ENCODE results near the gene CINP. TPM values are rescaled to one million over a fixed set of nuclear protein-coding genes. Genes with fewer than 3 reads are reported as not detected.
A peak's percentile ranks its signal among the peaks of the same experiment; 100 is the strongest.

Gene CINP
- total RNA-seq, 1 experiment from 2014 or later: 54.6 TPM

DNA sequence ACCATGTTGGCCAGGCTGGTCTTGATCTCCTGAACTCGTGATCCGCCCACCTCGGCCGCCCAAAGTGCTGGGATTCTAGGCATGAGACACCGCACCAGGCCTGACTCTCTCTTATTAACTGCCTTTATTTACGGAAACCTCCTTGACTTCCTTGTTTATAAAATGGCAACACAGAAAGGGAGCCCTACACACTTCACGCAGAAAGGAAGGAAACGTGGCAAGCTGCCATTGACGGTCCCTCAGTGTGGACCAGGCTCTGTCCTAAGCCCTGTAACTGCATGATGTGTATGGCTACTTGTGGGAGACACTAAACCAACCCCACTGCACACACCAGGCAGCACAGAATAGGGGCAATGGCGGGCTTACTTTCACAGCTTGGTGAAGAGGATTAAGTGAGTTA is 11.7 kb downstream of the CINP start:
- no peaks in the 10 kb centered on the region for H3K9me2 ChIP-seq (ENCODE audit: insufficient read depth)
- H4K20me1 ChIP-seq (ENCODE audit: insufficient read depth): no peaks in the 10 kb centered on the region
- no peaks in the 10 kb centered on the region for H3K9me3 ChIP-seq (ENCODE audit: insufficient read depth, low read depth)
- no peaks in the 10 kb centered on the region for H3K27me3 ChIP-seq (ENCODE audit: insufficient read depth, low read depth)
- H2AFZ ChIP-seq: no peak overlapping the region
- H3F3A ChIP-seq (ENCODE audit: insufficient read depth, low read depth): no peaks in the 10 kb centered on the region
- peak in 1 of 2 experiments; percentile 10 for DNase-seq
- no TSS peak for BruUV-seq (replicated peaks)
- TF ChIP-seq, protein P1, sequence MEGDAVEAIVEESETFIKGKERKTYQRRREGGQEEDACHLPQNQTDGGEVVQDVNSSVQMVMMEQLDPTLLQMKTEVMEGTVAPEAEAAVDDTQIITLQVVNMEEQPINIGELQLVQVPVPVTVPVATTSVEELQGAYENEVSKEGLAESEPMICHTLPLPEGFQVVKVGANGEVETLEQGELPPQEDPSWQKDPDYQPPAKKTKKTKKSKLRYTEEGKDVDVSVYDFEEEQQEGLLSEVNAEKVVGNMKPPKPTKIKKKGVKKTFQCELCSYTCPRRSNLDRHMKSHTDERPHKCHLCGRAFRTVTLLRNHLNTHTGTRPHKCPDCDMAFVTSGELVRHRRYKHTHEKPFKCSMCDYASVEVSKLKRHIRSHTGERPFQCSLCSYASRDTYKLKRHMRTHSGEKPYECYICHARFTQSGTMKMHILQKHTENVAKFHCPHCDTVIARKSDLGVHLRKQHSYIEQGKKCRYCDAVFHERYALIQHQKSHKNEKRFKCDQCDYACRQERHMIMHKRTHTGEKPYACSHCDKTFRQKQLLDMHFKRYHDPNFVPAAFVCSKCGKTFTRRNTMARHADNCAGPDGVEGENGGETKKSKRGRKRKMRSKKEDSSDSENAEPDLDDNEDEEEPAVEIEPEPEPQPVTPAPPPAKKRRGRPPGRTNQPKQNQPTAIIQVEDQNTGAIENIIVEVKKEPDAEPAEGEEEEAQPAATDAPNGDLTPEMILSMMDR (conservative IDR thresholded peaks at IDR 0.05): no peak
- TF ChIP-seq EZH2 (IDR thresholded peaks at IDR 0.05; ENCODE audit: low read depth): no peak
- no peak overlapping the region for H3K27ac ChIP-seq
- H3K36me3 ChIP-seq (ENCODE audit: low read depth): peaks cover 41% of the 10 kb centered on the region
- no peaks in the 10 kb centered on the region for H3K4me1 ChIP-seq (replicated peaks; ENCODE audit: insufficient read depth)
- no peaks in the 10 kb centered on the region for H3K79me2 ChIP-seq (ENCODE audit: low read depth)
- no peak overlapping the region for H3K4me2 ChIP-seq
- ChIA-PET CTCF (no interaction called here), POLR2A (ENCODE audit: unreplicated experiment) (no interaction called here)
- H3K4me3 ChIP-seq: no peak overlapping the region
- intact Hi-C loops (cut with micrococcal nuclease; ENCODE audit: unreplicated experiment): no loop called here

- Histone ChIP-seq H3K79me2 (ENCODE audit: low read depth) (no peaks in the 10 kb centered on the region), H3K27me3 (ENCODE audit: insufficient read depth, low read depth) (no peaks in the 10 kb centered on the region), H3K4me3 (no peak overlapping the region), H3K4me2 (no peak overlapping the region), H3K9me3 (ENCODE audit: insufficient read depth, low read depth) (no peaks in the 10 kb centered on the region), H3K27ac (no peak overlapping the region), H3K9me2 (ENCODE audit: insufficient read depth) (no peaks in the 10 kb centered on the region), H4K20me1 (ENCODE audit: insufficient read depth) (no peaks in the 10 kb centered on the region), H3F3A (ENCODE audit: insufficient read depth, low read depth) (peaks cover 13% of the 10 kb centered on the region; the same call in 1 of the 2 replicates), H2AFZ (no peak overlapping the region), H3K36me3 (ENCODE audit: low read depth) (peaks cover 18% of the 10 kb centered on the region), H3K4me1 (replicated peaks; ENCODE audit: insufficient read depth) (no peaks in the 10 kb centered on the region)
- DNase-seq: no peak
- TF ChIP-seq, protein P1 (conservative IDR thresholded peaks at IDR 0.05): no peak
- no peak for TF ChIP-seq EZH2 (IDR thresholded peaks at IDR 0.05; ENCODE audit: low read depth)
- intact Hi-C loops (cut with micrococcal nuclease; ENCODE audit: unreplicated experiment): no loop called here
- no TSS peak for BruUV-seq (replicated peaks)
- POLR2A ChIA-PET (ENCODE audit: unreplicated experiment): no interaction called here
- CTCF ChIA-PET: no interaction called here
Measured at GRCh38 chr14:102348376-102348775, 14.3 kb downstream of the CINP start.

- Histone ChIP-seq H3K9me3 (ENCODE audit: insufficient read depth, low read depth) (no peaks in the 10 kb centered on the region), H3K4me3 (no peak overlapping the region), H3K27me3 (ENCODE audit: insufficient read depth, low read depth) (no peaks in the 10 kb centered on the region), H3K4me1 (replicated peaks; ENCODE audit: insufficient read depth) (no peaks in the 10 kb centered on the region), H3K79me2 (ENCODE audit: low read depth) (no peaks in the 10 kb centered on the region), H4K20me1 (ENCODE audit: insufficient read depth) (no peaks in the 10 kb centered on the region), H3K4me2 (no peak overlapping the region), H3K27ac (no peak overlapping the region), H3K9me2 (ENCODE audit: insufficient read depth) (no peaks in the 10 kb centered on the region), H3F3A (ENCODE audit: insufficient read depth, low read depth) (peaks cover 13% of the 10 kb centered on the region; the same call in 1 of the 2 replicates), H2AFZ (no peak overlapping the region), H3K36me3 (ENCODE audit: low read depth) (peaks cover 18% of the 10 kb centered on the region)
- intact Hi-C loops (cut with micrococcal nuclease; ENCODE audit: unreplicated experiment): no loop called here
- no TSS peak for BruUV-seq (replicated peaks)
- no peak for TF ChIP-seq EZH2 (IDR thresholded peaks at IDR 0.05; ENCODE audit: low read depth)
- TF ChIP-seq, protein P1 (conservative IDR thresholded peaks at IDR 0.05): no peak
- POLR2A ChIA-PET (ENCODE audit: unreplicated experiment): no interaction called here
- CTCF ChIA-PET: no interaction called here
- peak in 1 of 2 experiments; percentile 30 for DNase-seq
Measured at GRCh38 chr14:102346645-102347044, 16.0 kb downstream of the CINP start.

Data from PC-9 (cell line).